IMR-90 (cell line): ENCODE results near the gene ZCCHC7. TPM values are rescaled to one million over a fixed set of nuclear protein-coding genes. Genes with fewer than 3 reads are reported as not detected.

Experiments used
- ATAC-seq: fragments of 200-7000 bp; cut with Tn5 transposase; 2 replicates; pipeline ENCODE4 v1.9.1; 2020; ENCODE audit warnings: low read depth, mild to moderate bottlenecking, moderate library complexity
- BruUV-seq: library from RNA; stranded (reverse); fragments of 400-500 nt; replicated peaks from 2 replicates; lab custom pipeline; 2021; lab: Mats Ljungman, UMichigan
- CTCF ChIA-PET: fragments of 300-600 bp; formaldehyde crosslinking; extraction: SDS; loops from one replicate; lab custom pipeline; 2021; ENCODE audit warnings: antibody characterized with exemption; lab: Yijun Ruan, JAX
- POLR2A ChIA-PET: fragments of 300-600 bp; sonication (Branson Sonifier 250); formaldehyde crosslinking; loops from one replicate; lab custom pipeline; 2022; ENCODE audit warnings: antibody characterized with exemption; ENCODE audit not compliant: unreplicated experiment; lab: Charles Lee
- DNase-seq: peaks from one replicate; pipeline ENCODE4 v3.0.0; 2013
- H2AFZ ChIP-seq: replicated peaks from 2 replicates; pipeline ENCODE3; 2013; ENCODE audit warnings: low read length, mild to moderate bottlenecking; ENCODE audit not compliant: poor library complexity
- H2AK5ac ChIP-seq: 2 replicates; pipeline ENCODE4 v1.6.1; 2013; ENCODE audit warnings: low read depth, low read length, inconsistent platforms
- H2AK9ac ChIP-seq: replicated peaks from 2 replicates; pipeline ENCODE3; 2013; ENCODE audit warnings: mild to moderate bottlenecking, low read depth, low read length, moderate library complexity; ENCODE audit not compliant: poor library complexity
- H2BK120ac ChIP-seq: 2 replicates; pipeline ENCODE4 v1.6.1; 2013; ENCODE audit warnings: low read depth, low read length, inconsistent platforms
- H2BK15ac ChIP-seq: 3 replicates; pipeline ENCODE4 v1.6.1; 2013; ENCODE audit warnings: low read depth, low read length, inconsistent platforms
- H2BK20ac ChIP-seq: 2 replicates; pipeline ENCODE4 v1.6.1; 2013; ENCODE audit warnings: low read depth, mild to moderate bottlenecking, inconsistent platforms, low read length, moderate library complexity
- H2BK5ac ChIP-seq: 2 replicates; pipeline ENCODE4 v1.6.1; 2013; ENCODE audit warnings: mild to moderate bottlenecking, low read depth, low read length, inconsistent platforms; ENCODE audit not compliant: poor library complexity, severe bottlenecking
- H3K14ac ChIP-seq: replicated peaks from 2 replicates; pipeline ENCODE4 v1.6.1; 2013; ENCODE audit warnings: low read depth, low read length, inconsistent platforms
- H3K18ac ChIP-seq: 2 replicates; pipeline ENCODE4 v1.6.1; 2013; ENCODE audit warnings: low read depth, low read length, control low read depth
- H3K23ac ChIP-seq: 2 replicates; pipeline ENCODE4 v1.6.1; 2013; ENCODE audit warnings: low read depth, low read length, inconsistent platforms
- H3K27ac ChIP-seq: 2 replicates; pipeline ENCODE4 v1.5.1; 2013; ENCODE audit warnings: mild to moderate bottlenecking, control low read depth, low read length; ENCODE audit not compliant: insufficient read depth
- H3K27me3 ChIP-seq: 2 replicates; pipeline ENCODE4 v1.6.1; 2013; ENCODE audit warnings: low read length; ENCODE audit not compliant: control insufficient read depth, insufficient read depth
- H3K36me3 ChIP-seq: 2 replicates; pipeline ENCODE4 v1.6.1; 2013; ENCODE audit warnings: low read length, mixed read lengths; ENCODE audit not compliant: control insufficient read depth, insufficient read depth
- H3K4ac ChIP-seq: 2 replicates; pipeline ENCODE4 v1.6.1; 2013; ENCODE audit warnings: low read depth, low read length, inconsistent platforms
- H3K4me1 ChIP-seq: 2 replicates; pipeline ENCODE4 v1.6.1; 2013; ENCODE audit warnings: low read length, mixed read lengths; ENCODE audit not compliant: control insufficient read depth, insufficient read depth
- H3K4me2 ChIP-seq: 2 replicates; pipeline ENCODE4 v1.6.1; 2013; ENCODE audit warnings: low read depth, mild to moderate bottlenecking, control low read depth, low read length, moderate library complexity
- H3K4me3 ChIP-seq: 2 replicates; pipeline ENCODE4 v1.5.1; 2013; ENCODE audit warnings: low read depth, mild to moderate bottlenecking, control low read depth, low read length, moderate library complexity; ENCODE audit not compliant: insufficient read depth
- H3K56ac ChIP-seq: 2 replicates; pipeline ENCODE4 v1.6.1; 2013; ENCODE audit warnings: low read length, inconsistent platforms; ENCODE audit not compliant: insufficient read depth; ENCODE audit errors: extremely low read depth
- H3K79me1 ChIP-seq, 2 experiments: 2 replicates each; pipeline ENCODE4 v1.6.1; 2013; ENCODE audit warnings: low read length in 2 of 2, inconsistent platforms in 1 of 2, low read depth in 1 of 2
- H3K9ac ChIP-seq: 2 replicates; pipeline ENCODE4 v1.6.1; 2013; ENCODE audit warnings: low read depth, low read length, control low read depth
- H3K9me1 ChIP-seq: 2 replicates; pipeline ENCODE4 v1.6.1; 2013; ENCODE audit warnings: low read length, inconsistent platforms; ENCODE audit not compliant: insufficient read depth
- H3K9me3 ChIP-seq: 2 replicates; pipeline ENCODE4 v1.6.1; 2013; ENCODE audit warnings: low read length; ENCODE audit not compliant: control insufficient read depth, insufficient read depth
- H4K20me1 ChIP-seq: 2 replicates; pipeline ENCODE4 v1.6.1; 2013; ENCODE audit warnings: low read length, inconsistent platforms; ENCODE audit not compliant: insufficient read depth
- H4K5ac ChIP-seq: 2 replicates; pipeline ENCODE4 v1.6.1; 2013; ENCODE audit warnings: mild to moderate bottlenecking, low read depth, low read length, control low read depth
- H4K8ac ChIP-seq, 2 experiments: 2 replicates each; pipeline ENCODE4 v1.6.1; 2013; ENCODE audit warnings: low read depth in 2 of 2, low read length in 2 of 2, control low read depth in 1 of 2, inconsistent platforms in 1 of 2
- H4K91ac ChIP-seq: 2 replicates; pipeline ENCODE4 v1.6.1; 2013; ENCODE audit warnings: low read depth, low read length, inconsistent platforms; ENCODE audit not compliant: insufficient read depth
- BHLHE40 ChIP-seq: fragments of 150-350 bp; IDR thresholded peaks from 2 replicates; pipeline ENCODE4 v1.6.1; 2016; ENCODE audit warnings: mild to moderate bottlenecking, low read depth, low read length
- CHD1 ChIP-seq: IDR thresholded peaks from 2 replicates; pipeline ENCODE4 v1.6.1; 2012; ENCODE audit warnings: low read depth, low read length, improper control_type of control experiment
- CTCF ChIP-seq: conservative IDR thresholded peaks from 2 replicates; pipeline ENCODE4 v1.5.1; 2012; ENCODE audit warnings: mild to moderate bottlenecking, low read depth, low read length, improper control_type of control experiment
- ELK1 ChIP-seq: fragments of 150-350 bp; IDR thresholded peaks from 2 replicates; pipeline ENCODE4 v1.6.1; 2016; ENCODE audit warnings: low read depth, mild to moderate bottlenecking, low read length, moderate library complexity, borderline replicate concordance
- FOS ChIP-seq: fragments of 150-350 bp; IDR thresholded peaks from 2 replicates; pipeline ENCODE4 v1.6.1; 2016; ENCODE audit warnings: low read depth, low read length
- MAFK ChIP-seq: IDR thresholded peaks from 2 replicates; pipeline ENCODE4 v1.6.1; 2012; ENCODE audit warnings: low read depth, low read length, improper control_type of control experiment
- MAZ ChIP-seq: IDR thresholded peaks from 2 replicates; pipeline ENCODE4 v1.6.1; 2012; ENCODE audit warnings: low read depth, mild to moderate bottlenecking, low read length, improper control_type of control experiment, moderate library complexity, borderline replicate concordance
- MXI1 ChIP-seq: IDR thresholded peaks from 2 replicates; pipeline ENCODE4 v1.6.1; 2012; ENCODE audit warnings: low read depth, mild to moderate bottlenecking, low read length, moderate library complexity, borderline replicate concordance
- NFE2L2 ChIP-seq: fragments of 150-350 bp; IDR thresholded peaks from 2 replicates; pipeline ENCODE4 v1.6.1; 2016; ENCODE audit warnings: low read depth, mild to moderate bottlenecking, low read length
- POLR2A ChIP-seq: IDR thresholded peaks from 2 replicates; pipeline ENCODE4 v1.6.1; 2012; ENCODE audit warnings: mild to moderate bottlenecking, low read depth, low read length
- RAD21 ChIP-seq: IDR thresholded peaks from 2 replicates; pipeline ENCODE4 v1.6.1; 2012; ENCODE audit warnings: low read length, improper control_type of control experiment
- RFX5 ChIP-seq: IDR thresholded peaks from 2 replicates; pipeline ENCODE4 v1.8.0; 2012; ENCODE audit warnings: low read depth, mild to moderate bottlenecking, low read length, moderate library complexity
- SMC3 ChIP-seq: fragments of 150-350 bp; IDR thresholded peaks from 2 replicates; pipeline ENCODE4 v1.6.1; 2016; ENCODE audit warnings: low read depth, mild to moderate bottlenecking, antibody characterized with exemption, low read length, moderate library complexity
- USF2 ChIP-seq: fragments of 150-350 bp; IDR thresholded peaks from 2 replicates; pipeline ENCODE4 v1.6.1; 2017; ENCODE audit warnings: mild to moderate bottlenecking, antibody characterized with exemption, low read length, low read depth
- WGBS, 2 experiments: methylation state at CpG; one replicate each; pipeline versions ENCODE4 v1.1.5 to v1.1.7; 2013; ENCODE audit warnings: missing lambda C conversion rate in 2 of 2; ENCODE audit not compliant: insufficient read length in 1 of 2; ENCODE audit errors: extremely low coverage in 2 of 2; 5-methylcytosine and 5-hydroxymethylcytosine counted together
- dilution Hi-C: fragments of 300-500 bp; cut with HindIII; formaldehyde crosslinking; loops from one replicate; pipeline ENCODE4 v1.14.3; 2018; ENCODE audit warnings: low sequenced_read_pairs; ENCODE audit not compliant: unreplicated experiment
- in situ Hi-C: fragments of 300-500 bp; cut with MboI; formaldehyde crosslinking; loops from 3 replicates; pipeline ENCODE4 v1.14.3; 2019; ENCODE audit warnings: low sequenced_read_pairs, inconsistent platforms, mixed read lengths
- intact Hi-C: fragments of 100-400 bp; cut with micrococcal nuclease; formaldehyde crosslinking; loops from 2 replicates; pipeline ENCODE4 v1.10.0; 2022
- polyA plus RNA-seq, 3 experiments: library from polyadenylated mRNA; depleted of rRNA; stranded (reverse); fragments of >200 nt; gene quantifications; 2 replicates each; pipeline ENCODE4 v1.2.3, GENCODE V29; 2012; ENCODE audit warnings: low replicate concordance in 1 of 3
- total RNA-seq: library from RNA; depleted of rRNA; stranded (reverse); fragments of >200 nt; gene quantifications from 2 replicates; pipeline ENCODE4 v1.2.3, GENCODE V29; 2012

The ZCCHC7 gene
- total and polyA plus RNA-seq, 2 of the 4 experiments (the other 2 are of a cell fraction), result 13.6 to 28.7 TPM

GRCh38 chr9:37297592-37297991 lies 177.2 kb downstream of the ZCCHC7 start:
- H2BK20ac ChIP-seq, result no peak overlapping the region
- no peak overlapping the region for H2AFZ ChIP-seq
- no peaks in the 10 kb centered on the region for H4K20me1 ChIP-seq
- no peak overlapping the region for H4K8ac ChIP-seq
- no peaks in the 10 kb centered on the region; the same call in 1 of the 2 replicates for H3K4me1 ChIP-seq
- dilution Hi-C loops, result no loop called here
- no peaks in the 10 kb centered on the region for H3K9me3 ChIP-seq
- no peak overlapping the region for H3K9ac ChIP-seq
- H3K79me1 ChIP-seq, result peaks cover 5 to 15% of the 10 kb centered on the region in 2 experiments; a peak in 3 of 4 replicates
- no peak overlapping the region for H2AK9ac ChIP-seq
- H3K27ac ChIP-seq, result no peak overlapping the region
- H2AK5ac ChIP-seq, result no peak overlapping the region
- ChIA-PET POLR2A (no interaction called here), CTCF (interaction anchor here (0.9 kb wide), 1 partner anchor 26 kb away, joined by 3 read pairs; no protein-coding TSS in a partner anchor)
- H3K14ac ChIP-seq, result no peak overlapping the region
- H3K4ac ChIP-seq, result no peak overlapping the region
- DNase-seq (no peak), ATAC-seq (no peak)
- H3K27me3 ChIP-seq, result no peaks in the 10 kb centered on the region
- no peak overlapping the region for H3K23ac ChIP-seq
- H3K4me2 ChIP-seq, result no peak overlapping the region
- H3K18ac ChIP-seq, result no peak overlapping the region
- H2BK5ac ChIP-seq, result no peak overlapping the region
- in situ Hi-C loops, result no loop called here
- no peak overlapping the region for H4K5ac ChIP-seq
- H3K4me3 ChIP-seq, result no peak overlapping the region
- no peak overlapping the region for H4K91ac ChIP-seq
- WGBS, 2 experiments, result no CpG with 5 or more reads among the region's 3 CpGs
- TF ChIP-seq MXI1 (no peak), FOS (no peak), MAFK (no peak), BHLHE40 (no peak), CTCF (no peak), ELK1 (no peak), MAZ (no peak), NFE2L2 (no peak), POLR2A (no peak), RAD21 (no peak), RFX5 (no peak), USF2 (no peak), CHD1 (no peak), SMC3 (no peak)
- no peak overlapping the region for H2BK120ac ChIP-seq
- no peak overlapping the region for H3K56ac ChIP-seq
- no peak overlapping the region for H2BK15ac ChIP-seq
- H3K36me3 ChIP-seq, result no peaks in the 10 kb centered on the region
- no TSS peak for BruUV-seq
- H3K9me1 ChIP-seq, result no peaks in the 10 kb centered on the region
- intact Hi-C loops, result loop anchor here (10.0 kb wide), 1 partner anchor 63 kb away; no protein-coding TSS in a partner anchor
